GM21717 (cell line): ENCODE measurements around the gene GCG.

Experiments
- ATAC-seq: cut with Tn5 transposase; IDR thresholded peaks from one replicate; pipeline ENCODE4 v1.9.1; 2021; ENCODE audit warnings: mild to moderate bottlenecking, moderate library complexity; ENCODE audit not compliant: unreplicated experiment

Gene GCG

DNA sequence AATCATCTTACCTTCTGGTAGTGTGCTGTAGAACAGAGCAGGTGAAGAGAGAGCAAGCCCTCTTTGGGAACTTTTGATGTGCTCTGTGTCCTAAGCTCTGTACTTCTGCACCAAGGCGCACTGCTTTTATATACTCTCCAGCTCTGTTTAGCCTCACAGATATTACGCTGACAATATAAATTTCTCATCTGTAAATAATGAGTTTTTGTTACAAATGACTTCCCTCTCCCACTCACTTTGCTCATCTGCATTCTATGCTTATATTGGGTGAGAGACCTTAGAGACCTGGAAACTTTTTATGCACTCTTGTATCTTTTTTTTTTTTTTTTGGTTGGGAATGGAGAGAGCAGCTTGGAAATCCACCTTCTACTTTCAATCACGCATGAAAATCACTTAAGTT is at the start of gene GCG:
TSS of gene GCG (minus strand) at position 101 of the 400 bp plus-strand sequence. CDS start 3,069 bp downstream, outside the sequence.
- no peak for ATAC-seq

DNA sequence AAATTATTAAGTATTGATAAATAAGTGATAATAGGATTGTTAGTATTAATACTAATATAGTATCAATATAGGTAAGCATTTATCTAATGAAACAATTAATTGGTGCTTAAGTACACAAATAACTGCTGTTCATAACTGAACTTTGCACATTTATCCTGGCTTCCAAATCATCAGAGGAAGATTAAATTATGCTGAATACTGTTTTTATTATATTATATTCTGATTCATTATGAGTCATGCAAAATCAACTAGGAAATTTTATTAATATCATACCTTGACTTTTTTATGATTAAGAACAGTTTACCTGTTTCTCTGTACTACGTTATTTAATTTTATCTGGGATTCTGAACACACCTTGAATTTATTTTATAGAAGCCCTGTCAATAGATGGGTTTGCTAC is 48.6 kb upstream of the GCG start:
- ATAC-seq, result no peak

DNA sequence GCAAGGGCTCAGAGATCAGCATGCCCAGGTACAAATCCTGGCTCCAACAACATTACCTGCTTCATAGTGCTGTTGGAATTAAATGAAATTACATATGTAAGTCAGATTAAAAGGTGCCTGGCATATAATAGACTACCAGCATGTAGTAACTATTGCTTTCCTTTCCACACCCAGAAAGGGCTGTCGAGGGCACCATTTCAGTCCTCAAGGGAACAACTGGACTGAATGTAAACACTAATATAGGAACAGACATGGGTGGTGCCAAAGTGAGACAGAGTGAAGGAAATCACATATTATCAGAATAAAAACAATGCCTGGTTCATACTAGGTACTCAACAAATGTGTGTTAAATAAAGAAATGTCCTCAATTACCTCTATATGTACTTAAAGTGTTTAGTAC is 47.9 kb upstream of the GCG start:
- ATAC-seq, result no peak

DNA sequence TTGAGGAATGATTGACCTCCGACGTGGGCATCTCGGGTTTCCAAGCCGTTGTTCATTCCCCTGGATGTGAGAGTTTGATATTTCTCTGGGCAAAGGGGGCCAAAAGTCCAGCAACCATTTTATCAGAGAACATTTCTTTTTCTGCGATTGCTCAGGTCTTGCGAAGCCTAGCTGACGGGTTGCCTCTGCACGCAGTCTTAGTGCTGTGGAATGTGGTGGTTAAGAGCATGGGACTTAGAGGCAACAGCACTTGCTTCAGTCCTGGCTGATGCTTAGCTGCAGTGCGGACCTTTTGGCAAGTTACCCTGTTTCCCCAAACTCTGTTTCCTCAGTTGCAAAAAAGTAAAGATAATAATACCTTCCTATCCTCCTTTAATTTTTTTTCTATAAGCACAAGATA is 46.2 kb upstream of the GCG start:
- no peak for ATAC-seq

DNA sequence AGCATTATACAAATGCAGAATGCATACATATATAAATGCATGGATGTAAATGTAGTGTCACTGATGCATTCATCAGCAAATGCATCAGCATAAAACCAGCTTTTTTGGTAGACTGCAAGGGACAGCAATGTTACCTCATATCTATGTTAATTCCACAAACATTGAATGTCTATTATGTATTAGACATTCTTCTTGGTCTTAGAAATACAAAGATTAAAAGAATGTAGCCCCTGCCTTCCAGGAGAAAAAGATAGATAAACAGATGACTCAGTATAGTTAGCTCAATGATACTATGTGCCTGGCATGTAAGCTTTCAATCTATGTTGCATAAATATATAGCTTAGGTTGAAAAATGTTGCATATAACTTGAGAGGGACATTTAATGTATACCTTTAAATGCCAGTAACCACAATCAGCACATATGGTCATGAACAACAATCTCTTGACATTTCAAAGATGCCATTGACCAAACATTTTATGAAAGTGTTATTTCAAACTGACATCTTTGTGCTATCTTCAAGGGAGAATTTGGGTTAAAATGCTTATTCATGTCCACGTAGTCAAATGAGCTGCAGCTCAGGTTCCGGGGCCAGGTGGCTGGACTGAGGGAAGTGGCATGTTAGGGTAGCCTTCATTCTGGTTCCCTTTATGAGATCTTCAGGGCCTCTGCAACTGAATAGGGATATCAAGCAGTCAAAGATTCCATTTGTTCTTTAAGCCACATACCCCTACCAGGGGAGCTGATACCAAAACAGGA is 45.2 kb upstream of the GCG start:
- ATAC-seq, result no peak

DNA sequence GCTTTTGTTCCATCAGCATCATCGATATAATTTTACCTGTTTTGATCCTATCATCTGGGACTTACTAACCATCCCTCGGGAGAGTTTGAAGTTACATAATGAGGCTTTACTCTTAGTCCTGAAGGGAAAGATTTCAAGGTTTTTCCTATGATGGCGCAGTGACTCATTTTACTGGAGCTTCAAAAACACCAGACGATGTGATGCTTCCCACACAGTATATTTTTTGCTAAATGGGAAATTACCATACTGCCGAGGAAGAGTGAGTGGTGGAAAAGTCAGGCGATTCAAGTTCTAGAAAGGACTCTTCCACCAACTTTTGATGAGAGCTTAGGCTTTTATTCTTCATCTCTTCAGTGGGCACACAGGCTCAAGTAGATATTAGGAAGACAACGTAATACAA is 44.6 kb upstream of the GCG start:
- ATAC-seq, result no peak

DNA sequence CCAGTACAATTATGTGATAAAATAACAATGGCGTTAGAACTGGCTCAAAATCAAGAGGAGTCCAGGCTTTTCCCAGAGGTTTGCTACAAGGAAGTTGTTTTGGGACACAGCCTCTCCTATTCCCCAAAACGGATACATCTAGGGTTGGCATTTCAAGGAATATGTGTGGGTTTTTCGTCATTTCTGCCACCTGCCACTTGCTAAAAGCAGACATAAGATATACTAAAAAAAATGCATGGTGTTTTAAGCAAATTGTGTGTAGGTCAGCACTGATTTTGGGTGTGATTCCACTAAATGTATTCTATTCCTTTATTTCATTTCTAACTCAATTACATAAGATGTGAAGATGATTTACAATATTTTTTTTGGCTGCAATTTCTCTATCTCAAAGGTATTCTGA is 36.4 kb upstream of the GCG start:
- no peak for ATAC-seq

DNA sequence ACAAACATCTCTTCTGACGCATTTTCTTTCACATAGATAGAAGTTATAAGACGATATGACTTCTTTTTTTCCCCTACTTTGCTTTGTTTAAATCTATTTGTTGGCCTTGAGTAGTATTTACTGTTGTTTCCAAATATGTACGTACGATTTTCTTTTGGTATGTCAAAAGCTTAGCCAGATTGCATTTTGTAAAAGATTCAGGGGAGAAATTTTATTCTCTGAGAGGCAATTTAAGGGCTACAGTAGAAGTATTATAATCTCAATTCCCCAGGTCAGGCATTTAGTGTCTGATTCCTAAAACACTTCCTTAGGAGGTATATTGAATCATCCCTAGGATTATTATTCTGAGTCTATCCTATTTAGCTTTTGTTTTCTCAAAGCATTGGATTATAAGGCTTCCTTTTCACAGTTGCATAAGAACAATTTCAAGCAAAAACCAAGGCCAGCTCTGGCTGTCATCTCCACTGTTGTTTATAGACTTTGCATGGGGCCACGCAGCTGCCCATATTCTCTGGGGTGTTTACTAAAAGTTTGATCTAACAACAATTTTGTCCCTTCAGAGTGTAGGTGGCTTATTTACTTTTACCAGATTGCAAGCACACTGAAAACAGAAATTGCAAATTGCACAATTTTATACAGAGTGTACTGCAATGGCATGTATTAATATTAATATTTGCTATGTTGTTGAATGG is 33.6 kb upstream of the GCG start:
- no peak for ATAC-seq

DNA sequence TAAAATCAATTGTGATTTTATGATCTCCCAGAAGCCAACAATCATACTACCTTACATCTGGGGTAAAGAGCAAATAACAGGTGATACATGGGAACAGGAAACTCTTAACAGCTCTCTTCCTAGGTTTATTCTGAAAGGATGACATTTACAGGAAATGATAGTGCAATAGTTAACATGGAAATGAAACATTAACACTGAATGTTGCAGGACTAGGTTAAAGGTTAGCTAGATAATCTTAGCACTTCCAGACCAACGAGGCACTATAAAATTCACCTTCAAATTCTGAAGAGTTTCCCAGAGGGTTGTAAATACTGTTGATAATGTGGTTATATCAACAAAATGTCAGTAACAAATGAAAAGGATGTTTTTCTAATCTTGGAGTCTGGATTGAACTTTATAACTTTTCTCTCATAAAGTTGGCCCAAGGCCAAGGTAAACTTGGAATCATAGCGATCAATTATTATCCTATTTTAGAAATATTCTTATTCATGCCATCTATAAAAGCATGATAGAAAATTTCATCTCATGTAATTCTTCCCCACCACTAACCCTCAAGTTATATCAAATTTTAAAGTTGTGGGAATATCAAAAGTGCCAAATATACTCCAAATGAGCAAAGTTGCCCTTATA is 32.9 kb upstream of the GCG start:
- ATAC-seq, result no peak

DNA sequence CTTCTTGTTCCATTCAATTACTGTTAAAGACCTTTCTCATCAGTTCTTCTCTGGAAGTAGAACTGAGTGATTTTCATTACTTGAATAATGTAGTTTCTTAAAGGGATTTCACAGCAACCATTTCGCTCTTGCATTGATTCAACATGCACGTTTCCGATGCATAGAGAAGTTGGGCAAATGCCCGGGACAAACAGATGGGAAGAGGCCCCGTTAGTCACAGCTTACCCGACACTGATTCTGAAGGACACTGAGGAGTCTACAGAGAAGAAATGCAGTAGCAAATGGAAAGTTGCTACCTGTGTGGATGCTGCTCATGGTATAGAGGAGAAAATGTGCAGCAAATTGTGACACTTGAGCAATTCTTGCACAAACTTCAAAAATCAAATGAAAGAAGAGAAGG is 32.3 kb upstream of the GCG start:
- ATAC-seq, result no peak

DNA sequence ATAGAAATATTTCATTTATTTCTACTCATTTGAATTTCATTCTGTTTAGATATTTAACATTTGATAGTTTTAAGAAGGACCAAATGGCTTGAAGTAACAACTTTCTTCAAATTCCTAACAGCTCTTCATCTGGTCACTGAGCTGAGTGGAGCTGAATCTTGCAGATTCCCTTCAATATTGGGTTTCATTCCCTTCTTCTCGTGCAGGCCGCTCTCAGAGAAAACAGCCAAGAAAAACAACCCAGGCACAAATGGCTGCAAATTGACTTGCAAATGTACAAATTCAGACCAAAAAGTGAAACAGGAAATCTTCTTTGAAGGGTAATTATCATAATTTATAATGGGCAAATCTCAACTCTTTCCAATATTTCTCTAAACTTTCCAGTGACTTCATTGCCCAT is 30.3 kb upstream of the GCG start:
- no peak for ATAC-seq

DNA sequence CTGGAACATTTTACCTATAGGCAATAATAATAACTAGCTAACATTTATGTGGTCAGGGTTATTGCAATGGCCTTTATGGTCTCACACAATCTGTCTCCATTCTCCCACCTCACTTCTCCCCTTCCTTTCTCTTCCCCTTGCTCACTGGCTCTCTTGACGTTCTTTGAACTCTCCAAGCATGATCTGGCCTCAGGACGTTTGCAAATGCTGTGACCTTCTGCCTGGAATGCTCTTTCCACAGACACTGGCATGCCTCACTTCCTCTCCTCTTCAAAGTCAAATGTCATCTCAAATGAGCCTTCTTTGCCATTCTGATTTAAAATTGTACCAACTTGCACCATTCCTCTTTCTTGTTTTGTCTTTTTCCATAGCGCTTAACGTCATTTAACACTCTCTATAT is 25.3 kb upstream of the GCG start:
- ATAC-seq, result no peak

DNA sequence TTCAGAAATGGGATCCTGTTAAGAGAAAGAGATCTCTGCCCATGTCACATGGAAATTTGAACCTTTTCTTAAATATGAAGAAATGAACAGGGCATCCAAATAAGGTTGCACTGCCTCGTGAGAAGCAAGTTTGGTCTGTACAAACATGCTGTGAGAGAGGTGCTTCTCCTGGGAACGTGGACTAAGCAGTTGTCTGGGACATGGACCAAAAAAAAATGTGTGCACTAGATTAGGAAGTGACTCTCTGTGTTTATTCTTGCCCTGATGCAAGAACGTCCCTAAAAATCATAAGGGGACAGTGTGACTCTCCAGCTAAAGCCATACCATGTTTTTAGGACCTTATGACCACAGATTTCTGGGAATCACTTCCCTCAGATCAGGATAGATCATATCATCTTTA is 23.7 kb upstream of the GCG start:
- ATAC-seq, result no peak

DNA sequence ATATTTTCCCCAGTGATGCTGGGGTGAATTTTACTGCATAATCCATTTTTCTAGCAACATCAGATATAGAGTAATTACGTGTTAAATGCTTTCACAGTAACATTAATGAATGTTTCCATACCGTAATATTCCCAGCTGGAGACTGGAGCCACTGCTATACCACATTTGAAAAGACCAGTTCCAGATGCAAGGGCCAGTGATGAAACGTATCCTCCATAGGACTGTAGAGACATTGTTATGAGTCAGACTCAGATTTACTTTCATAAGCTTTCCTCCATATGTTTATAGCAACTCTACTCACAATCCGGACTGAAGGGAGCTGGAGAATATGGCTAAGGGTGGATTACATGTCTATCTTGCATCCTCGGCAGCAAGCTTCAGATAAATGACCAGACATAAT is 22.7 kb upstream of the GCG start:
- no peak for ATAC-seq

DNA sequence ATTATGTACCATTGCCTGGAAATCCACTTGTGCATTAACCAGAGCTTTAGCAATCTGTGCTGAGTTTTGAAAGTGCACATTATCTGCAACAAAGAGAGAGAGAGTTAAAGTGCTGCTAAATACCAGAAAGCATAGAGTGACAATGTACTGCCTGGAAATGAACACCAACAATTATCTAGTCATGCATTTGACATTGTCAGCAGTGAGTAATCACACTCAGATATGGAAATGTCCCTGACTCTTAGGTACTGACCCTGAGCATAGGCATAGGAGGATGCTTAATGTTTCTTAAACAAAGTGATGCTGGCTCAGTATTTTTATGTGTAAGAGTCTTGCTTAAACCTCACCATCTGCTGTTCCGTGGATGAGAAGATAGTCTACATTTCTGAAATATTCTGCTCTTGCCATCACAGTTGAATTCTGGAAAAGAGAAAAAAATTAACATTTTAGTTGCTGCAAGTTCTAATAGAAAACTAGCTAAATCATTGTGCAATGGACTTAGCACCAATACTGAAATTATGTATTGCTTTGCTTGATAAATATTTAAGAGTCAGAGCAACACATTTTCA is 20.8 kb upstream of the GCG start:
- no peak for ATAC-seq

DNA sequence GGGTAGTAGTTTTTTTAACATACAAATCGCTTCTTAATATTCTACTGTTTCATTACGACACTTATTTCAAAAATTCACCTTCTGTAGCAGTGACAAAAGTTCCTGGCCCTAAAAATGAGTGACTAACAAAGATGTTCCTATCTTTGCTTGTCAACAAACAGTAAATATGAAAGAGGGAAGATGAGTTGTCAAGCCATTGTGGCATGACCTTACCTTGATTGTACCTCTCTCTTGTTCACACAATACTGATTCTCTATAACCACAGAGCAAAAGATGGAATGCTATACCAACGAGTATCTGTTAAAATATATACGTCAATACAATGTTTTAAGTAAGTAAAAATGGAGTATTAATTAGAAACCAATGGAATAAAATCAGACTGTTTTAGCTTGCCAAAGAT is 14.7 kb upstream of the GCG start:
- ATAC-seq, result no peak

DNA sequence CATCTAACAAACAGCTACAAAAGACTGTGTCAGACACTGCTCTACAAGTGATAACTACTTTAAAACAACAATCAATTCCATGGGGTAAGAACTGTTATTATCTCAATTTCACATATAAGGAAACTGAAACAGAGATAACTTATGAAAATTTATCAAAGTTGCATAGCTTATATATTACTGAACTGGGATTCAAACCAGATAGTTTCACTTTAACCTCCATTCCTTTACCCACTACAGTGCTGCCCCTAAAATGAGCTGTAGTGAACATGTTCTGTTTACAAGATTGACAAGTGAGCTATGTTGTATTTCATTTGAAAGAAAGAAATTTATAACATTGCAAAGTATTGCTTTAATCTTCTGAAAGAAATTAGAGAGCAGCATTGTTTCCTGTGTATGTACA is 14.1 kb upstream of the GCG start:
- peak; percentile 61 for ATAC-seq

DNA sequence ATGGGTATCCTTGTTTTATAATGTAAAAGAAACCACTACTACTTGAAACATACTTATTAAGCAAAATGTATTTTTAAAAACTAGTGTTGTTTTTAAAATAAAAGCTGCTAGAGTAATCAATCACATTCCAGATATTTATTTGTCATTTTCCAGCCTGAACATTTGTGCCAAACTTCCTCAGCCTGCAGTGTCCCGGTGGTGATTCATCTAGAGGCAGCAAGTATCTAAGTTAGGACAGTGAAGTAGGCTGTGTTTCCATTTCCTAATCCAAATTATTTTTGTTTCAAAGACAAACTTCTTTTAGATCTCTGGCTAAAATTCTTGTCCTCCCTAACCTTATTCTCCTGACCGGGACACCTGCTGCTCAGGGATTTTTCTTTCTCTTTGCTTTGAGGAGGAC is 12.8 kb upstream of the GCG start:
- ATAC-seq, result no peak

DNA sequence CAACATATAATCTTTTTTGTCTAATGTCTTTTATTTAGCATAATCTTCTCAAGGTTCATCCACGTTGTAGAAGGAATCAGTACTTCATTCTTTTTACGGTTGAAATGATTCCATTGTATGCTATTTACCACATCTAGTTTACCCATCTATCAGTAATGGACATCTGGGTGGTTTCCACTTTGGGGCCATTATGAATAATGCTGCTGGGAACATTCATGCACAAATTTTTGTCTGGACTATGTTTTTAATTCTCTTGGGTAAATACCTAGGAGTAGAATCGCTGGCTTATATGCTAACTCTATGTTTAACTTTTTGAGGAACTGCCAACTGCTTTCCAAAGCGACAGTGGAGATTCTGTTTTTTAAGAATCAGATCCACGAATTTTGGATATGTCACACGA is 7.4 kb upstream of the GCG start:
- ATAC-seq, result no peak

DNA sequence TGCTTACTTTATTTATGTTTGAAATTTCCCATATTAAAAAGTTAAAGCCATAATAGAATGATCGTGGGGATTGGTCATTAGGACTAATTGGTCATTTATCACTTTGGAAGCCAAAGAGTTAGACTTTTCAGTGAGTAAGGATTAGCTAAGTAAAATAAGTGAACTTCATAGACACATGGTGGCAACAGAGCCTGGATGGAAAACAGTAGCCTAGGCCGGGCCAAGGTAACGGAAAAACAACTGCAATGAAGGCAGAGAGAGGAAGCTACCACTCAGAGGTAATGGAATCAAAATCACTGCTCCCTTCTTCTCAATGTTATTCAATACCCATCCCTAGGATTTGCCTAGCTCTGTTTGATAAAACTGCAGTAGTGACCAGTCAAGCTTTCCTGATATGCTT is 4.1 kb upstream of the GCG start:
- no peak for ATAC-seq

DNA sequence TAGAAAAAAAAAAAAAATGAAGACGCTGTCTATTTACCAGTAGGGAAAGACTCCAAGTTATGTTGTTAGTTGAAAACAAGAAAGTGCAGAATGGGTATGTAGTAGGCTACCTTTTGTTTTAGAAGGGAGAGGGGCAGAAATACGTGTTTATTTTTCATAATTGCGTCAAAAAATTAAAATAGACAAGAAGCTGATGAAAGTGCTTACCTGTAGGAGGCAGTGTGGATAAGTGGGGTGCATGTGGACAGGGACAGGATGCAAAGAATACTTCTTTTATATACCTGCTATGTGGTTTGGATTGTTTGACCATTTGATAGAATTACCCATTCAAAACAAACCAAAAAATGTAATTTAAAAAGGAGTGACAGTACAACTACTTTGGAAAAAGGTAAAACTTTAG is 3.0 kb upstream of the GCG start:
- ATAC-seq, result no peak
